Suprapubic skin (tissue), 4 donors: ENCODE results near the gene ST7. TPM values are rescaled to one million over a fixed set of nuclear protein-coding genes. Genes with fewer than 3 reads are reported as not detected.

Experiments
- DNase-seq, 2 donors: peaks; one replicate each; pipeline ENCODE4 v3.0.0-alpha.2; 2019; ENCODE audit warnings: low spot score in 2 of 2
- H3K27ac ChIP-seq: fragments of 200-600 bp; sonication (generic); one replicate; pipeline ENCODE4 v1.5.1; 2019
- H3K27me3 ChIP-seq: fragments of 200-600 bp; sonication (generic); one replicate; pipeline ENCODE4 v1.5.1; 2019
- H3K36me3 ChIP-seq: fragments of 200-600 bp; sonication (generic); one replicate; pipeline ENCODE4 v1.5.1; 2019
- H3K4me1 ChIP-seq: fragments of 200-600 bp; sonication (generic); one replicate; pipeline ENCODE4 v1.5.1; 2019
- H3K4me3 ChIP-seq: fragments of 200-600 bp; sonication (generic); one replicate; pipeline ENCODE4 v1.5.1; 2019; ENCODE audit warnings: mild to moderate bottlenecking
- H3K9me3 ChIP-seq: fragments of 200-600 bp; sonication (generic); one replicate; pipeline ENCODE4 v1.5.1; 2019
- EP300 ChIP-seq: sonication (generic); formaldehyde crosslinking; IDR thresholded peaks from one replicate; pipeline ENCODE4 v1.6.1; 2017; ENCODE audit warnings: antibody characterized with exemption
- POLR2A ChIP-seq, 2 donors: fragments of 450-650 bp; IDR thresholded peaks; one replicate each; pipeline ENCODE4 v1.6.1; 2017; ENCODE audit warnings: antibody characterized with exemption in 2 of 2, mild to moderate bottlenecking in 2 of 2, moderate library complexity in 2 of 2
- POLR2AphosphoS5 ChIP-seq, 3 donors: sonication (generic); formaldehyde crosslinking; IDR thresholded peaks; one replicate each; pipeline ENCODE4 v1.6.1; 2017; ENCODE audit warnings: antibody characterized with exemption in 3 of 3
- WGBS: methylation state at CpG from one replicate; pipeline ENCODE4 v1.1.5; 2018; 5-methylcytosine and 5-hydroxymethylcytosine counted together
- total RNA-seq, 4 donors: library from RNA; depleted of rRNA; stranded (reverse); fragments of >200 nt; gene quantifications; one replicate each; pipeline ENCODE4 v1.1.0, GENCODE V29; 2016
- TF ChIP-seq, protein P1 (sequence below), 2 donors: fragments of 200-600 bp in 1 of 2; fragments of 450-650 bp in 1 of 2; sonication (generic) in 1 of 2; IDR thresholded peaks; one replicate each; pipeline ENCODE4 v1.5.1; 2016 to 2019; ENCODE audit warnings: antibody characterized with exemption in 2 of 2, mild to moderate bottlenecking in 1 of 2, moderate library complexity in 1 of 2

The ST7 gene
- total RNA-seq, 4 donors from 2014 or later, result 13.1 to 28.2 (median 18.6) TPM

DNA sequence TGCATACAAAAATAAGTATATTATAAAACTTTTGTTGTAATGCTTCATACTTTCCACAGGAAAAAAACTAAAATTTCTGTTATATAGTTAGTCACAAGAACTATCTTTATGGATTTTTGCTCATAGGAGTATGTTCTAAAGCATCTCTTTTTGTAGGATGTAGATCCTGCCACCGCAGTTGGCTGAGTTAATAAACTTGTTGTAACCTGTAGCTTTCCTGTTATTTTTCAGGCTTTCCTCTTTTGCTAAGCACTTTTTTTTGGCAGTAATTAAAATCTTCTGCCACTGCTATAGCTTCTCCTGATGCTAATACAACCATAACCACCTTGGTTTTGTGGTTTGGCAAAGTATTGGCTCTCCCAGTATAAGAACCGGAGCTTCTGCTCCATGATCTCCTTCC is 309.2 kb downstream of the ST7 start:
- WGBS, result 47% methylated on average over 2 of the region's 2 CpGs
- Histone ChIP-seq H3K27ac (no peak overlapping the region), H3K36me3 (no peaks in the 10 kb centered on the region), H3K4me3 (no peak overlapping the region), H3K4me1 (no peaks in the 10 kb centered on the region), H3K27me3 (no peaks in the 10 kb centered on the region), H3K9me3 (no peaks in the 10 kb centered on the region)
- no peak for TF ChIP-seq EP300
- TF ChIP-seq, protein P1, sequence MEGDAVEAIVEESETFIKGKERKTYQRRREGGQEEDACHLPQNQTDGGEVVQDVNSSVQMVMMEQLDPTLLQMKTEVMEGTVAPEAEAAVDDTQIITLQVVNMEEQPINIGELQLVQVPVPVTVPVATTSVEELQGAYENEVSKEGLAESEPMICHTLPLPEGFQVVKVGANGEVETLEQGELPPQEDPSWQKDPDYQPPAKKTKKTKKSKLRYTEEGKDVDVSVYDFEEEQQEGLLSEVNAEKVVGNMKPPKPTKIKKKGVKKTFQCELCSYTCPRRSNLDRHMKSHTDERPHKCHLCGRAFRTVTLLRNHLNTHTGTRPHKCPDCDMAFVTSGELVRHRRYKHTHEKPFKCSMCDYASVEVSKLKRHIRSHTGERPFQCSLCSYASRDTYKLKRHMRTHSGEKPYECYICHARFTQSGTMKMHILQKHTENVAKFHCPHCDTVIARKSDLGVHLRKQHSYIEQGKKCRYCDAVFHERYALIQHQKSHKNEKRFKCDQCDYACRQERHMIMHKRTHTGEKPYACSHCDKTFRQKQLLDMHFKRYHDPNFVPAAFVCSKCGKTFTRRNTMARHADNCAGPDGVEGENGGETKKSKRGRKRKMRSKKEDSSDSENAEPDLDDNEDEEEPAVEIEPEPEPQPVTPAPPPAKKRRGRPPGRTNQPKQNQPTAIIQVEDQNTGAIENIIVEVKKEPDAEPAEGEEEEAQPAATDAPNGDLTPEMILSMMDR (IDR thresholded peaks at IDR 0.05), result no peak
- TF ChIP-seq POLR2A (IDR thresholded peaks at IDR 0.05), result no peak
- no peak for TF ChIP-seq POLR2AphosphoS5 (IDR thresholded peaks at IDR 0.05)
- no peak for DNase-seq

DNA sequence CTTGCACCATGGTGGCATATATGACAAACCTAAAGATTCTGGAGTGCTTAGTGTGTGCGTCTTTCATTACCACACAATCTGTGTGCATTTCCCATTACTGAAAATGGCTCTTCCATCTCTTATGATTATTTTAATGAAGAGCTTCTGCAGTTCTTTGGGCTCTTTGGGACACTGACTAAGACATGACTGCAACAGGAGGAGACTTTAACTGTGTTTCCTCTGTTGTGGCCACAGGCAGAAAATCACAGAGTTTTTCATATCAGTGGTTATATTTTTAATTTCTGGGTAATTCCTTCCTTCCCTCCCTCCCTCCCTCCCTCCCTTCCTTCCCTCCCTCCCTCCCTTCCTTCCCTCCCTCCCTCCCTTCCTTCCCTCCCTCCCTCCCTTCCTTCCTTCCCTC is 311.4 kb downstream of the ST7 start:
- WGBS, result 0% methylated on average over 1 of the region's 1 CpG
- DNase-seq, result no peak

DNA sequence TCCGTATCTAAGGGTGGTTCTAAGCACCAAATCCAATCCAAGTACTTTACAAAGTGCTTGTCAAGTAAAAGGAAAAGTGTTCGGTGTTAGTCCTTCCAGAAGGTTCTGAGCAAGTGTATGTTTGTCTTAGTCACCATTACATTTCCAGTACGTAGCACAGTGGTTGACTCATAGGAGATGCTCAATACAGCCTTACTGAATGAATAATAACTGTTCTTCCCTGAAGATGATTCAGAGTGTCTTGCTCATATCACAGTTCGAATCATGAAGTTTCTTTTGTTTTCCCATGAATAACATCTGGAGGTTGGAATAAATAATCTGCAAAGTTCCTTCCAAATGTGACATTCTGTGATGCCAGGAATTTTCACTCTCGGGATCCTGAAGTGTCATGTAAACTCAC is 316.1 kb downstream of the ST7 start:
- Histone ChIP-seq H3K4me3 (no peak overlapping the region), H3K9me3 (no peaks in the 10 kb centered on the region), H3K4me1 (peaks cover 10% of the 10 kb centered on the region), H3K36me3 (no peaks in the 10 kb centered on the region), H3K27me3 (no peaks in the 10 kb centered on the region), H3K27ac (no peak overlapping the region)
- WGBS, result 49% methylated on average over 5 of the region's 5 CpGs
- no peak for DNase-seq
- no peak for TF ChIP-seq POLR2AphosphoS5 (IDR thresholded peaks at IDR 0.05)
- TF ChIP-seq, protein P1 (IDR thresholded peaks at IDR 0.05), result no peak
- no peak for TF ChIP-seq POLR2A (IDR thresholded peaks at IDR 0.05)

More for the DNA sequence above, 311.4 kb downstream of the ST7 start:
- TF ChIP-seq, protein P1 (IDR thresholded peaks at IDR 0.05), result no peak
- no peak for TF ChIP-seq POLR2AphosphoS5 (IDR thresholded peaks at IDR 0.05)
- no peak for TF ChIP-seq EP300
- no peak for TF ChIP-seq POLR2A (IDR thresholded peaks at IDR 0.05)
- Histone ChIP-seq H3K4me1 (no peaks in the 10 kb centered on the region), H3K36me3 (no peaks in the 10 kb centered on the region), H3K27me3 (no peaks in the 10 kb centered on the region), H3K4me3 (no peak overlapping the region), H3K27ac (no peak overlapping the region), H3K9me3 (no peaks in the 10 kb centered on the region)

DNA sequence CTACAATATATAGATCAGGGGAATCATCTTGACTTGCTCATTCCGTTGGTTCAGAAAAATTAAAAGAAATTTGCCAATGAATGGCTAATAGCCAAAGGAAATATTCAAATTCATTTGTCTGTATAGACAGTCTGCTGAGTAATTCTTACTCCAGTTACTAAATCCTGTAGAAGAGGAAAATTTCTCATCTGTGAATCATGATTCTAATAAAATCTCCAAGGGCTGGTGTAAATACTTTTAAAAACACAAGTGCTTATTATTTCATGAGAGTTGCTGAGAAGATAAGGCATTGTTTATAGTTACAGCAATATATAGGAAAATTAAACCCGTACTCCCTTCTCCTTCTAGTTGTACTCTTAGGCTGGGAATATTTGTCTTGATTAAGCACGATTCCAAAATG is 316.6 kb downstream of the ST7 start:
- DNase-seq, result no peak
- no peak overlapping the region for H3K4me3 ChIP-seq
- no peaks in the 10 kb centered on the region for H3K27me3 ChIP-seq
- H3K27ac ChIP-seq, result no peak overlapping the region
- no peak for TF ChIP-seq POLR2A (IDR thresholded peaks at IDR 0.05)
- no peak for TF ChIP-seq EP300
- TF ChIP-seq POLR2AphosphoS5 (IDR thresholded peaks at IDR 0.05), result no peak
- TF ChIP-seq, protein P1 (IDR thresholded peaks at IDR 0.05), result no peak
- H3K9me3 ChIP-seq, result no peaks in the 10 kb centered on the region
- no peaks in the 10 kb centered on the region for H3K36me3 ChIP-seq
- 54% methylated on average over 3 of the region's 3 CpGs for WGBS
- H3K4me1 ChIP-seq, result peaks cover 10% of the 10 kb centered on the region

DNA sequence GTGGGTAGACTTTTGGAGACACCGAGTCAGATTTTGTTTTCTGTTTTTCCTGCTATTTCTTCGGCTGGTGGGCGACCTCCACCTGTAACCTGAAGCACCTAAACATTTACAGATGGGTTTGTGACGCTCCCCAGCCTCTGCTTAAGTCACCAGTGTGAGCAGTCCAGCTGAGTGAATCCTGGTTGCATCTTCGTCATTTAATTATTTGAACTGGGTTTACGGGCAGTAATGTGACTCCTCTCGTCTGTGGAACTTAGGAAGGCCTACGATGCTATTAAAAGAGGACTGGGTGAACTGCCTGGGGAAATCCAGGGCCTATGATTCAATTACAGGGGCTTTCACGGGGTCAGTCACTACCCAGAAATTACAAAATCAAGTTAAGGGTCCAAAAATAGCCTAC is 317.1 kb downstream of the ST7 start:
- TF ChIP-seq EP300 (no peak), POLR2A (IDR thresholded peaks at IDR 0.05) (no peak), POLR2AphosphoS5 (IDR thresholded peaks at IDR 0.05) (no peak)
- TF ChIP-seq, protein P1 (IDR thresholded peaks at IDR 0.05), result no peak
- Histone ChIP-seq H3K9me3 (no peaks in the 10 kb centered on the region), H3K4me1 (peaks cover 10% of the 10 kb centered on the region), H3K27me3 (no peaks in the 10 kb centered on the region), H3K36me3 (no peaks in the 10 kb centered on the region), H3K4me3 (no peak overlapping the region), H3K27ac (no peak overlapping the region)
- 83% methylated on average over 9 of the region's 9 CpGs for WGBS
- no peak for DNase-seq
